Measurements from ENCODE around the gene SYT2. TPM values are rescaled to one million over a fixed set of nuclear protein-coding genes. Genes with fewer than 3 reads are reported as not detected.
"Not testable (repeated sequence)": the region's sequence is repeated elsewhere in the genome, so short reads cannot be mapped to it uniquely, and the experiment has no call there.

The SYT2 gene
- total and polyA plus RNA-seq, 2 donors from 2014 or later, result 0.15 to 0.19 TPM

DNA sequence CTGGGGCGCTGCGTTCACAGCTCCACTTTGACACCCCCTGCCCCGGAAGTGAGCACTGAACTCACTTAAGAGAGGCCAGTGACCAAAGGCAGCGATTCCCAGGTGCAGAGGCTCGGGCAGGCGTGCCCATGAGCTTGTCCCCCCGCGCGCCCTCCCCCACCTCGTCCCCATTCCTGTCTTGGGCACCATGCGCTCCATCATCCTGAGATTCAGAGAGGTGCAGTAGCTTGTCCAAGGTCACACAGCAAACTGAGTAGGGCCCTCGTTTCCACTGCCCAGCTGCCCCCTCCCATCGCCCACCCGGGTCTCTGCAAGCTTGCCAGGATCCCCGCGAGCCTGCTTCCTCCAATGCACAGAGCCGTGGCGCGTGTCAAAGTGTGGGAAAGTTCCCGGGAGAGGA lies 68.0 kb downstream of the SYT2 start:
- Histone ChIP-seq H3K4me3 (ENCODE audit: low read length in 3 of 3) (no peak overlapping the region), H3K9ac (ENCODE audit: low read length in 3 of 3) (no peak overlapping the region), H3K27ac (ENCODE audit: low read depth in 2 of 2, low read length in 2 of 2) (no peak overlapping the region), H3K9me3 (ENCODE audit: control insufficient read depth in 2 of 3, insufficient read depth in 1 of 3, low read length in 3 of 3) (no peaks in the 10 kb centered on the region), H3K27me3 (ENCODE audit: control insufficient read depth, insufficient read depth, low read length) (no peaks in the 10 kb centered on the region), H3K4me1 (ENCODE audit: control insufficient read depth in 2 of 3, insufficient read depth in 2 of 3, low read depth in 1 of 3, low read length in 3 of 3) (peaks cover 0 to 9% (median 0%) of the 10 kb centered on the region in 3 donors), H3K36me3 (ENCODE audit: control insufficient read depth in 2 of 3, insufficient read depth in 3 of 3, low read length in 3 of 3) (no peaks in the 10 kb centered on the region)
- DNase-seq (no peak), FAIRE-seq (no peak)
- TF ChIP-seq, protein P1, sequence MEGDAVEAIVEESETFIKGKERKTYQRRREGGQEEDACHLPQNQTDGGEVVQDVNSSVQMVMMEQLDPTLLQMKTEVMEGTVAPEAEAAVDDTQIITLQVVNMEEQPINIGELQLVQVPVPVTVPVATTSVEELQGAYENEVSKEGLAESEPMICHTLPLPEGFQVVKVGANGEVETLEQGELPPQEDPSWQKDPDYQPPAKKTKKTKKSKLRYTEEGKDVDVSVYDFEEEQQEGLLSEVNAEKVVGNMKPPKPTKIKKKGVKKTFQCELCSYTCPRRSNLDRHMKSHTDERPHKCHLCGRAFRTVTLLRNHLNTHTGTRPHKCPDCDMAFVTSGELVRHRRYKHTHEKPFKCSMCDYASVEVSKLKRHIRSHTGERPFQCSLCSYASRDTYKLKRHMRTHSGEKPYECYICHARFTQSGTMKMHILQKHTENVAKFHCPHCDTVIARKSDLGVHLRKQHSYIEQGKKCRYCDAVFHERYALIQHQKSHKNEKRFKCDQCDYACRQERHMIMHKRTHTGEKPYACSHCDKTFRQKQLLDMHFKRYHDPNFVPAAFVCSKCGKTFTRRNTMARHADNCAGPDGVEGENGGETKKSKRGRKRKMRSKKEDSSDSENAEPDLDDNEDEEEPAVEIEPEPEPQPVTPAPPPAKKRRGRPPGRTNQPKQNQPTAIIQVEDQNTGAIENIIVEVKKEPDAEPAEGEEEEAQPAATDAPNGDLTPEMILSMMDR (IDR thresholded peaks at IDR 0.05; ENCODE audit: borderline replicate concordance, extremely low read depth, insufficient read depth), result no peak
- intact Hi-C loops (cut with DNase I), result no loop called here

DNA sequence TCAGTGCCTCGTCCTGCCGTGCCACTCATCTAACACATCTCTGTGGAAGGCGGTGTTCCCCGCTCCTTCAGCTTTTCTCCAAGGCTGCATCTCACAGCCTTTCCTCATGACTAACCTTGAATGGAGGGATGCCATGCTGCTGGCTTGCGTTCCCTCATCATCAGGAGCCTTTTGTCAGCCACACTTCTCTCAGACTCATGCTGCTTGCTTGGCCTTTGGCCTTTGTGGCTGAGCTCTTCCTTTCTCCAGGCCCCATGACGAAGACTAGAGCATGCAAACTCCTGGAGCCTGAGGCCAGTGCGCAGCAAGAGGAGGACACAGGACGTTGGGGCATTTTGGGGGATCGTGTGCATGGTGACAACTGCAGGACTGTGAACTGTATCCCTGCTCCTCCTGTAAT lies 70.8 kb downstream of the SYT2 start:
- H3K4me1 ChIP-seq (ENCODE audit: control insufficient read depth in 2 of 3, insufficient read depth in 2 of 3, low read depth in 1 of 3, low read length in 3 of 3), result peaks cover 0 to 9% (median 0%) of the 10 kb centered on the region in 3 donors
- TF ChIP-seq, protein P1 (IDR thresholded peaks at IDR 0.05; ENCODE audit: borderline replicate concordance, extremely low read depth, insufficient read depth), result no peak
- H3K36me3 ChIP-seq (ENCODE audit: control insufficient read depth in 2 of 3, insufficient read depth in 3 of 3, low read length in 3 of 3), result no peaks in the 10 kb centered on the region
- no peaks in the 10 kb centered on the region for H3K27me3 ChIP-seq (ENCODE audit: control insufficient read depth, insufficient read depth, low read length)
- no peak overlapping the region for H3K4me3 ChIP-seq (ENCODE audit: low read length in 3 of 3)
- DNase-seq (no peak), FAIRE-seq (no peak)
- no peaks in the 10 kb centered on the region for H3K9me3 ChIP-seq (ENCODE audit: control insufficient read depth in 2 of 3, insufficient read depth in 1 of 3, low read length in 3 of 3)
- intact Hi-C loops (cut with DNase I), result no loop called here
- no peak overlapping the region for H3K27ac ChIP-seq (ENCODE audit: low read depth in 2 of 2, low read length in 2 of 2)
- H3K9ac ChIP-seq (ENCODE audit: low read length in 3 of 3), result no peak overlapping the region

DNA sequence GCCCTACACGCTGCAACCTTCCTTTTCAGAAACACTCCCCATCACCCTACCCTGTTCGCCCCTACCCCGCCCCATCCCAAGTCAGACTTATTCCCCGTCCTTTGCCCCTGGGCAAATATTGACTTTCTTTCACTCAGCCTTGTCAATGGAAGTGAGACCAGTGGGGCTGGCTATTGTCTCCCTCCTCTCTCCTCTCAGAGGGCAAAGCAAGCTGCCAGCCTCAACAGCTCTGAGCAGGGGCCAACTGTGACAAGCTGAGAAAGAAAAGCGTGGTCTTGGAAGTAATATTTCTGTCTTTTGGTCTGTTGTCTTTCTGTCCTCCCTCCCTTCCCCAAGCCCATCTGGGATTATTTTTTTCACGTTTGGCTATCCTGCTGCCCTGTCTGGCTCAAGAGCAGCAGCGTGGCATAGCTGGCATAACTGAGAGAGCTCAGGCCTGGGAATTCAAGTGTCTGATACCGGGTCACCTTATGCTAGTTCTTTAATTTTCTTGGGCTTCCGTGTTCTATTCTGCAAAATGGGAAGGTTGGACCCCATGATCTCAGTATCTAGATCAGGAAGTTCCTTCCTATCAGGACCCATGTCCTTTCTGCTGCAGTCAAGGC lies 71.5 kb downstream of the SYT2 start:
- H3K4me1 ChIP-seq (ENCODE audit: control insufficient read depth in 2 of 3, insufficient read depth in 2 of 3, low read depth in 1 of 3, low read length in 3 of 3); intact Hi-C loops (cut with DNase I); H3K36me3 ChIP-seq (ENCODE audit: control insufficient read depth in 2 of 3, insufficient read depth in 3 of 3, low read length in 3 of 3); H3K27me3 ChIP-seq (ENCODE audit: control insufficient read depth, insufficient read depth, low read length); H3K27ac ChIP-seq (ENCODE audit: low read depth in 2 of 2, low read length in 2 of 2); H3K9me3 ChIP-seq (ENCODE audit: control insufficient read depth in 2 of 3, insufficient read depth in 1 of 3, low read length in 3 of 3); H3K9ac ChIP-seq (ENCODE audit: low read length in 3 of 3); DNase-seq; H3K4me3 ChIP-seq (ENCODE audit: low read length in 3 of 3); FAIRE-seq: not testable (repeated sequence)

DNA sequence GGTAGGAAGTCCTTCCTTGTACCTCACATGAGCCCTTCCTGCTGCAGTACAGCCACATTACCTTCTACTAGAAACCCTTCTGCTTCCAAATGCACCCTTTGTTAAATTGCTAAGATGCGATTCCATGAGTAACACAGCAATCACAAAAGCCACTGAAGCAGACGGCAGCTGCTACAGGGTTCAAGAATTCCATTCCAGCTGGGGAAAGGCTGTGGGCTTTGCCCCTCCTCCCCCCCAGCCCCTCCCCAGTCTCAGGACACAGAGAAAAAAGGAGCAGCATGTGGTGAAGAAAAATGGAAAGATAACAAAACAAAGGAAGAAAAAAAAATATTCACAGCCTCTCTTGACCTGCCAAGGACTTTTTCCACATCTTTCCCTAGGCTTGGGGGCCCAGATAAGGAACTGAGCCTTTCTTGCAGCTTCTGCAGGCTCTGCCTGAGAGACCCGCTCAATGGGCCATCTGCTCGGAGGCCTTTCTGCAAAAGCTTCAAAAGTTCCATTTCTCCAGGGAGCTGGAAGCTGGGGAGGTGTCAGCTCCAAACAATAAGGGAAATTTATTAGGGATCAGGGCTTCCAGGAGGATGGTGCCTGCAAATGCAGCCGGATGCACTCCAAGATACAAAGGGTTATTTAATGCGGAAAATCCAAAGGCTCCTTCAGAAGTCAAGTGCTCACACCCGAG lies 72.1 kb downstream of the SYT2 start:
- no peak overlapping the region for H3K9ac ChIP-seq (ENCODE audit: low read length in 3 of 3)
- TF ChIP-seq, protein P1 (IDR thresholded peaks at IDR 0.05; ENCODE audit: borderline replicate concordance, extremely low read depth, insufficient read depth), result no peak
- peaks cover 0 to 6% (median 0%) of the 10 kb centered on the region in 3 donors for H3K4me1 ChIP-seq (ENCODE audit: control insufficient read depth in 2 of 3, insufficient read depth in 2 of 3, low read depth in 1 of 3, low read length in 3 of 3)
- FAIRE-seq, result no peak
- no peak overlapping the region for H3K4me3 ChIP-seq (ENCODE audit: low read length in 3 of 3)
- H3K36me3 ChIP-seq (ENCODE audit: control insufficient read depth in 2 of 3, insufficient read depth in 3 of 3, low read length in 3 of 3), result no peaks in the 10 kb centered on the region
- DNase-seq, result peak in 1 of 5 donors; percentile 33
- no peaks in the 10 kb centered on the region for H3K27me3 ChIP-seq (ENCODE audit: control insufficient read depth, insufficient read depth, low read length)
- intact Hi-C loops (cut with DNase I), result no loop called here
- no peaks in the 10 kb centered on the region for H3K9me3 ChIP-seq (ENCODE audit: control insufficient read depth in 2 of 3, insufficient read depth in 1 of 3, low read length in 3 of 3)
- no peak overlapping the region for H3K27ac ChIP-seq (ENCODE audit: low read depth in 2 of 2, low read length in 2 of 2)

DNA sequence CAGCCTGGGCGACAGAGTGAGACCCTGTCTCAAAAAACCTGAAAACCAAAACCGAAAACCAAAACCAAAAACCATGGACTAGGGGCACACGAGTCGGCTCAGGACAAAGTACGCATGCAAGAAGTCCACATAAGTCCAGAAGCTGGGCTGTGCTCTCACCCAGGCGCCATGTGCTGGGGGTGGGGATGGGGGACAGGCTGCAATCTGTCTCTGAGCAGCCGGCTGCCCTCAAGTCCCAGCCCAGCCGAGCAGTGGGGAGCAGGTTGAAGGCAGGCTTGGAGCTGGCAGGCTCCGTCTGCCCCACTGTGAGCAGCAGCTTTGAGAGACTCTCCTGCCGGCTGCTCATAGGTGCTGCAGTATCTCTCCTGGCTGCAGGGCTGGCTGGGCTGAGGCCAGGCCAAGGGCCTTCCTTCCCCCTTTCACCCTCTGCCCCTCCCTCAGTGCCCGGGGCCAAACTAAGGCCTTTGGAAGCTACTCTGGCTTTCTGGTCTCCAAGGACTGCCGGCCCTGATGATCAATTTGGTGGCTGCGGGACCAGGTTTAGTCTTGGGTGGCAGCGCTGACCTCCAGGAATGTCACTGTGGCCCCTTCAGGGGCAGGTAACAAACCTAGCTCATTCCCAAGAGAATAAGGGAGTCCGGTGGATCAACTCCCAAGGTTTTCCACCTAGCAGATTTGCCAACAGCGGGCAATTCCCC lies 72.8 kb downstream of the SYT2 start:
- H3K9me3 ChIP-seq (ENCODE audit: control insufficient read depth in 2 of 3, insufficient read depth in 1 of 3, low read length in 3 of 3); DNase-seq; H3K27ac ChIP-seq (ENCODE audit: low read depth in 2 of 2, low read length in 2 of 2); intact Hi-C loops (cut with DNase I); H3K9ac ChIP-seq (ENCODE audit: low read length in 3 of 3); FAIRE-seq; H3K4me3 ChIP-seq (ENCODE audit: low read length in 3 of 3); H3K4me1 ChIP-seq (ENCODE audit: control insufficient read depth in 2 of 3, insufficient read depth in 2 of 3, low read depth in 1 of 3, low read length in 3 of 3); H3K36me3 ChIP-seq (ENCODE audit: control insufficient read depth in 2 of 3, insufficient read depth in 3 of 3, low read length in 3 of 3); H3K27me3 ChIP-seq (ENCODE audit: control insufficient read depth, insufficient read depth, low read length): not testable (repeated sequence)

DNA sequence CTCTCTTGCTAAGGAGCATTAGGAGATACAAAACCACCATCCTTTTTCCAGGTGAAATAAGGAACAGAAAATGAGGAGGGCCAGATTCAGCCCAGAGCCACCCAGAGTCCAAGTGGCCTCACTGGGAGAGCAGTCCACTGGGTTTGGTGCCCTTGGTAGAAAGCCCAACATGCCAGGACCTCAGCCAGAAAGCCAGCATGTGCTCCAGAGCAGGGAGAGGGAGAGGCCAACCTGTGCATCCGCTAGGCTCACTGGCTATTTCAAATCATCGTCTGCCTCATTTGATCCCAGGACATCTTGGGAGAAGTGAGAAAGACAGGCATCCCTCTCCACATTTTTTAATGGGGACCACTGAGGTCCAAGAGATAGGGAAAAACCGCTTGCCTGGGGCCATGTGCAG lies 74.1 kb downstream of the SYT2 start:
- FAIRE-seq; H3K27ac ChIP-seq (ENCODE audit: low read depth in 2 of 2, low read length in 2 of 2); H3K4me1 ChIP-seq (ENCODE audit: control insufficient read depth in 2 of 3, insufficient read depth in 2 of 3, low read depth in 1 of 3, low read length in 3 of 3); H3K9ac ChIP-seq (ENCODE audit: low read length in 3 of 3); H3K9me3 ChIP-seq (ENCODE audit: control insufficient read depth in 2 of 3, insufficient read depth in 1 of 3, low read length in 3 of 3); H3K27me3 ChIP-seq (ENCODE audit: control insufficient read depth, insufficient read depth, low read length); DNase-seq; H3K4me3 ChIP-seq (ENCODE audit: low read length in 3 of 3); H3K36me3 ChIP-seq (ENCODE audit: control insufficient read depth in 2 of 3, insufficient read depth in 3 of 3, low read length in 3 of 3); intact Hi-C loops (cut with DNase I): not testable (repeated sequence)
